ENCODE results near the gene COL27A1. TPM values are rescaled to one million over a fixed set of nuclear protein-coding genes. Genes with fewer than 3 reads are reported as not detected.

The COL27A1 gene
- polyA plus RNA-seq (10.1 to 24.1 TPM (median 14.0 TPM) in 3 replicates), polyA minus RNA-seq (21.0 to 31.0 TPM (median 23.4 TPM) in 3 replicates)
- polyA plus RNA-seq (2011; ENCODE audit: low read depth) = 4.0 TPM
- polyA plus RNA-seq (2011; cell fraction: cytosol; rRNA removed) = 3.2 and 6.3 TPM in 2 replicates
- 74.7 and 104 TPM in 2 replicates for polyA plus RNA-seq (2011; cell fraction: nucleus; rRNA removed)
- 7.7 and 9.2 TPM in 2 replicates for polyA plus RNA-seq (2012; ENCODE audit: low replicate concordance)
- 6.7 TPM for polyA minus RNA-seq (2011; cell fraction: cytosol; rRNA and poly(A)+ RNA removed)
- polyA minus RNA-seq (2011; cell fraction: nucleus; rRNA and poly(A)+ RNA removed) = 37.9 and 45.1 TPM in 2 replicates

DNA sequence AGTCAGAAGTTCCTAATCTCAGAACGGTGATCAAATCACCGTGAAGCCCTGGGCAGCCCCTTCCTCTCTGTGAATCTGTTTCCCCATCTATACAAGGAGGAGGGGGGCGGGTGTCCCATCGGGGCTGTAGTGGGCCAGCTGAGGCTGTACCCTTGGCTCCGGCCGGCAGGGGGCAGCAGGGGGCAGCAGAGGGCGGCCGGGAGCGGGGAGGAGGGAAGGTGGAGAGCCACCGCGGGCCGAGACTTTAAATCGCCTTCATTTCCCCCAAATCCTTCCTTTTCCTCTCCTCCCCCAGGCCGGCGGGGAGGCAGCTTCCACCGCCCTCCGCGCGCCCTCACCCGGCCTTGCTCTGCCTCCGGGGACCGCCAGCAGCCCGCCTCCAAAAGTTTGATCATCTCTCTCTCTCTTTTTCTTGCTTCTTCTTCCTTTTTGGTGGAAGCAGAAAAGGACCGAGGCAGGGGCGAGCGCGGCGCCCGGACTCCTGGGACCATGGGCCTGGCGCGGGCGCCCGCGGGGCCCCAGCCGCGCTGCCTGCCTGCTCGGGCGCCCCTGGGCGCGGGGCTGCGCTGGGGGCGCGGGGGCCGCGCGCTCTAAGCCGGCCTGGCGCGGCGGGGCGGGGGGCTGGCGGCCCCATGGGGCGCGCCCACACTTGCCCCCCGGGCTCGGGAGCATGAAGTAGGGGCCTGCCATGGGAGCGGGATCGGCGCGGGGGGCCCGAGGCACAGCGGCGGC lies at the start of gene COL27A1:
Gene COL27A1 (plus strand): TSS at position 275 of the 732 bp plus-strand sequence. CDS start 414 bp downstream, at position 689.
- peak within 1 kb of the TSS; percentile 79 for H3K27ac ChIP-seq (ENCODE audit: control insufficient read depth, insufficient read depth, low read length)
- H2AFZ ChIP-seq (ENCODE audit: control insufficient read depth, low read length) = peak within 1 kb of the TSS; percentile 66
- peaks cover 3% of the 10 kb centered on the region for H3K9me1 ChIP-seq (ENCODE audit: control insufficient read depth, extremely low read depth, insufficient read depth, low read length)
- no peaks in the 10 kb centered on the region for H3K36me3 ChIP-seq (ENCODE audit: control insufficient read depth in 2 of 2, extremely low read depth in 1 of 2, insufficient read depth in 2 of 2, low read length in 2 of 2)
- H3K79me2 ChIP-seq (ENCODE audit: control insufficient read depth, insufficient read depth, low read length) = peaks cover 33% of the 10 kb centered on the region
- H3K9ac ChIP-seq (ENCODE audit: control insufficient read depth, extremely low read depth, insufficient read depth, low read length) = peak within 1 kb of the TSS; percentile 86
- peak within 1 kb of the TSS; percentile 93 for H3K4me2 ChIP-seq (ENCODE audit: control insufficient read depth, extremely low read depth, insufficient read depth, low read depth, low read length)
- H4K20me1 ChIP-seq (ENCODE audit: control insufficient read depth, extremely low read depth, insufficient read depth, low read length) = peaks cover 2% of the 10 kb centered on the region
- TF ChIP-seq EZH2 (IDR thresholded peaks at IDR 0.05; ENCODE audit: low read length) (no peak), CTCF (optimal IDR thresholded peaks at IDR 0.05 in 1 of 3, IDR thresholded peaks at IDR 0.05 in 1 of 3, conservative IDR thresholded peaks at IDR 0.05 in 1 of 3; ENCODE audit: extremely low read depth in 1 of 3, insufficient read depth in 2 of 3, low read length in 3 of 3) (peak in 1 of 3 experiments; percentile 91)
- peaks cover 25% of the 10 kb centered on the region for H3K4me1 ChIP-seq (ENCODE audit: control insufficient read depth, extremely low read depth, insufficient read depth, low read length)
- peak within 1 kb of the TSS; percentile 59 to 85 (median 79) for H3K4me3 ChIP-seq (ENCODE audit: control insufficient read depth in 2 of 3, extremely low read depth in 1 of 3, insufficient read depth in 2 of 3, low read depth in 1 of 3, low read length in 3 of 3)
- dilution Hi-C loops (cut with MboI; ENCODE audit: extremely low pct_ligation_motif_present, low sequenced_read_pairs) = no loop called here
- FAIRE-seq = no peak
- no peak for DNase-seq (ENCODE audit: low read depth, low spot score)
- peaks cover 22% of the 10 kb centered on the region for H3K27me3 ChIP-seq (ENCODE audit: control insufficient read depth, extremely low read depth, insufficient read depth, low read length)
- H3K9me3 ChIP-seq (ENCODE audit: control insufficient read depth, low read depth, low read length) = no peaks in the 10 kb centered on the region

GRCh38 chr9:114107286-114108001 lies 47.9 kb upstream of the COL27A1 start:
- Histone ChIP-seq H3K79me2 (ENCODE audit: control insufficient read depth, insufficient read depth, low read length) (no peaks in the 10 kb centered on the region), H2AFZ (ENCODE audit: control insufficient read depth, low read length) (no peak overlapping the region), H3K27me3 (ENCODE audit: control insufficient read depth, extremely low read depth, insufficient read depth, low read length) (no peaks in the 10 kb centered on the region), H3K9ac (ENCODE audit: control insufficient read depth, extremely low read depth, insufficient read depth, low read length) (no peak overlapping the region), H3K36me3 (ENCODE audit: control insufficient read depth in 2 of 2, extremely low read depth in 1 of 2, insufficient read depth in 2 of 2, low read length in 2 of 2) (no peaks in the 10 kb centered on the region), H3K27ac (ENCODE audit: control insufficient read depth, insufficient read depth, low read length) (no peak overlapping the region), H4K20me1 (ENCODE audit: control insufficient read depth, extremely low read depth, insufficient read depth, low read length) (no peaks in the 10 kb centered on the region), H3K9me1 (ENCODE audit: control insufficient read depth, extremely low read depth, insufficient read depth, low read length) (no peaks in the 10 kb centered on the region), H3K4me3 (ENCODE audit: control insufficient read depth in 2 of 3, extremely low read depth in 1 of 3, insufficient read depth in 2 of 3, low read depth in 1 of 3, low read length in 3 of 3) (no peak overlapping the region), H3K9me3 (ENCODE audit: control insufficient read depth, low read depth, low read length) (no peaks in the 10 kb centered on the region), H3K4me1 (ENCODE audit: control insufficient read depth, extremely low read depth, insufficient read depth, low read length) (peaks cover 5% of the 10 kb centered on the region), H3K4me2 (ENCODE audit: control insufficient read depth, extremely low read depth, insufficient read depth, low read depth, low read length) (no peak overlapping the region)
- TF ChIP-seq EZH2 (IDR thresholded peaks at IDR 0.05; ENCODE audit: low read length) = no peak
- TF ChIP-seq CTCF (optimal IDR thresholded peaks at IDR 0.05 in 1 of 3, IDR thresholded peaks at IDR 0.05 in 1 of 3, conservative IDR thresholded peaks at IDR 0.05 in 1 of 3; ENCODE audit: extremely low read depth in 1 of 3, insufficient read depth in 2 of 3, low read length in 3 of 3) = no peak
- DNase-seq (ENCODE audit: low read depth, low spot score) (no peak), FAIRE-seq (no peak)
- dilution Hi-C loops (cut with MboI; ENCODE audit: extremely low pct_ligation_motif_present, low sequenced_read_pairs) = no loop called here

All from keratinocyte (primary cell).